Glutamatergic neuron (in vitro differentiated cells): ENCODE data around the gene FAM174B. TPM values are rescaled to one million over a fixed set of nuclear protein-coding genes. Genes with fewer than 3 reads are reported as not detected.

Source experiments
- DNase-seq: peaks from one replicate; pipeline ENCODE4 v3.0.0; 2022
- H3K27ac Mint-ChIP-seq: one replicate; pipeline ENCODE4 v1.8.0; 2020; ENCODE audit warnings: mild to moderate bottlenecking, mixed read lengths, inconsistent platforms; ENCODE audit not compliant: unreplicated experiment
- H3K27me3 Mint-ChIP-seq: one replicate; pipeline ENCODE4 v1.8.0; 2020; ENCODE audit warnings: mild to moderate bottlenecking, moderate library complexity, mixed read lengths, inconsistent platforms; ENCODE audit not compliant: unreplicated experiment
- H3K36me3 Mint-ChIP-seq: one replicate; pipeline ENCODE4 v1.8.0; 2020; ENCODE audit warnings: mild to moderate bottlenecking, mixed read lengths, inconsistent platforms; ENCODE audit not compliant: unreplicated experiment
- H3K4me1 Mint-ChIP-seq: one replicate; pipeline ENCODE4 v1.8.0; 2020; ENCODE audit warnings: mild to moderate bottlenecking, low read depth, mixed read lengths, inconsistent platforms; ENCODE audit not compliant: unreplicated experiment
- H3K4me3 Mint-ChIP-seq: one replicate; pipeline ENCODE4 v1.8.0; 2020; ENCODE audit warnings: mild to moderate bottlenecking, mixed read lengths, inconsistent platforms; ENCODE audit not compliant: unreplicated experiment
- H3K9me3 Mint-ChIP-seq: one replicate; pipeline ENCODE4 v1.8.0; 2020; ENCODE audit warnings: mild to moderate bottlenecking, moderate library complexity, mixed read lengths, inconsistent platforms; ENCODE audit not compliant: unreplicated experiment
- total RNA-seq: library from RNA; stranded (reverse); fragmentation: NEBNext Ultra II Directional; extraction: Animal tissue kit (Norgen Biotek cat#: 25700); gene quantifications from one replicate; pipeline ENCODE4 v1.2.1, GENCODE V29; 2021; ENCODE audit not compliant: unreplicated experiment
- TF ChIP-seq, protein P1 (sequence below): fragments of 200-600 bp; sonication (generic); IDR thresholded peaks from one replicate; pipeline ENCODE4 v1.5.0; 2021; ENCODE audit not compliant: partially characterized antibody, unreplicated experiment

The FAM174B gene
- total RNA-seq, 1 donor from 2014 or later, result 8.6 TPM

DNA sequence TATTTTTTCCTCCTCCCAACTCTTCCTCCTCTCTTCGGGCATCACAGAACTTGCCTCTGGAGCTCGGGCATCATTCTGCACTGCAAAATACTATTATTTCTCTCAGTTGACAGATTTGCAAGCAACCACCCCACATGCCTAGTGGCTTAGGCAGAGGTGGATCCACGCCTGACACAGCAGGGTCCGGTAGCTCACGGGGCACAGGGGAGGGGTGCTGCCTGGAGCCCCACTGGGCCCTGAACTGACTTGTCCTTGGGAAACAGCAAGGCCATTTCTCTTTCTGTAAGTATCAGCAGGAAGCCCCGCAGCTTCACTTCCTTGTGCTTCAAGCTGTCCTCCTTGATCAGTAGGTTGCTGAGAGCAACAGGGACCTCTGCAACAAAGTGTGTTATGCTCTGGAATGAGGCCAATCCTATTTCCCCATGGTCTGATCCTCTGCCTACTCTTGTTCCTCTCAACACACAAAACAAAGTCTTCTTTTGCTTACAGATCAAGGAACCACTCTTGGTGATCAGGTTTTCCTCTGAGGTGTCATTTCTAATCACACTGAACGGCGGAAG lies 69.1 kb downstream of the FAM174B start:
- TF ChIP-seq, protein P1, sequence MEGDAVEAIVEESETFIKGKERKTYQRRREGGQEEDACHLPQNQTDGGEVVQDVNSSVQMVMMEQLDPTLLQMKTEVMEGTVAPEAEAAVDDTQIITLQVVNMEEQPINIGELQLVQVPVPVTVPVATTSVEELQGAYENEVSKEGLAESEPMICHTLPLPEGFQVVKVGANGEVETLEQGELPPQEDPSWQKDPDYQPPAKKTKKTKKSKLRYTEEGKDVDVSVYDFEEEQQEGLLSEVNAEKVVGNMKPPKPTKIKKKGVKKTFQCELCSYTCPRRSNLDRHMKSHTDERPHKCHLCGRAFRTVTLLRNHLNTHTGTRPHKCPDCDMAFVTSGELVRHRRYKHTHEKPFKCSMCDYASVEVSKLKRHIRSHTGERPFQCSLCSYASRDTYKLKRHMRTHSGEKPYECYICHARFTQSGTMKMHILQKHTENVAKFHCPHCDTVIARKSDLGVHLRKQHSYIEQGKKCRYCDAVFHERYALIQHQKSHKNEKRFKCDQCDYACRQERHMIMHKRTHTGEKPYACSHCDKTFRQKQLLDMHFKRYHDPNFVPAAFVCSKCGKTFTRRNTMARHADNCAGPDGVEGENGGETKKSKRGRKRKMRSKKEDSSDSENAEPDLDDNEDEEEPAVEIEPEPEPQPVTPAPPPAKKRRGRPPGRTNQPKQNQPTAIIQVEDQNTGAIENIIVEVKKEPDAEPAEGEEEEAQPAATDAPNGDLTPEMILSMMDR, result no peak
- H3K4me3 Mint-ChIP-seq, result no peak overlapping the region
- peaks cover 26% of the 10 kb centered on the region for H3K36me3 Mint-ChIP-seq
- H3K27ac Mint-ChIP-seq, result no peak overlapping the region
- no peak for DNase-seq
- H3K9me3 Mint-ChIP-seq, result peaks cover 8% of the 10 kb centered on the region
- no peaks in the 10 kb centered on the region for H3K27me3 Mint-ChIP-seq
- H3K4me1 Mint-ChIP-seq, result no peaks in the 10 kb centered on the region

DNA sequence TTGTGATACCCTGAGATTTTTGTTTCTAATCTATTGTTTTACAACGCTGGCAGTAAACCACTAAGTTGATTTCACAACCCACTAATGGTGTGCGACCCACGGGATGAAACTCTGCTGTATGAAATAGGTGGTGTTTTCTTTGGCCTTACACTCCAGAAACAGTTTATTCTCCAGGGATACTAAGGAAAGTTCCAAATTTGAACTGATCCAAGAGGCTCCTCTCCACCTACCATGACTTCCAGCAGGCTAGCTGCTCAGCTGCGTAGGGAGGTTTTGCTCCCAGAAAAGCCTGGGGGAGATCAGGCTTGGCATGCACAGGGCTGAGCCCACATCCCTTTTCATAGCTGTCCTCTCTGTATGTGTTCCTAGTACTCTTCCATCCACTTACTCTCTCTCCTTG lies 71.5 kb downstream of the FAM174B start:
- no peaks in the 10 kb centered on the region for H3K27me3 Mint-ChIP-seq

DNA sequence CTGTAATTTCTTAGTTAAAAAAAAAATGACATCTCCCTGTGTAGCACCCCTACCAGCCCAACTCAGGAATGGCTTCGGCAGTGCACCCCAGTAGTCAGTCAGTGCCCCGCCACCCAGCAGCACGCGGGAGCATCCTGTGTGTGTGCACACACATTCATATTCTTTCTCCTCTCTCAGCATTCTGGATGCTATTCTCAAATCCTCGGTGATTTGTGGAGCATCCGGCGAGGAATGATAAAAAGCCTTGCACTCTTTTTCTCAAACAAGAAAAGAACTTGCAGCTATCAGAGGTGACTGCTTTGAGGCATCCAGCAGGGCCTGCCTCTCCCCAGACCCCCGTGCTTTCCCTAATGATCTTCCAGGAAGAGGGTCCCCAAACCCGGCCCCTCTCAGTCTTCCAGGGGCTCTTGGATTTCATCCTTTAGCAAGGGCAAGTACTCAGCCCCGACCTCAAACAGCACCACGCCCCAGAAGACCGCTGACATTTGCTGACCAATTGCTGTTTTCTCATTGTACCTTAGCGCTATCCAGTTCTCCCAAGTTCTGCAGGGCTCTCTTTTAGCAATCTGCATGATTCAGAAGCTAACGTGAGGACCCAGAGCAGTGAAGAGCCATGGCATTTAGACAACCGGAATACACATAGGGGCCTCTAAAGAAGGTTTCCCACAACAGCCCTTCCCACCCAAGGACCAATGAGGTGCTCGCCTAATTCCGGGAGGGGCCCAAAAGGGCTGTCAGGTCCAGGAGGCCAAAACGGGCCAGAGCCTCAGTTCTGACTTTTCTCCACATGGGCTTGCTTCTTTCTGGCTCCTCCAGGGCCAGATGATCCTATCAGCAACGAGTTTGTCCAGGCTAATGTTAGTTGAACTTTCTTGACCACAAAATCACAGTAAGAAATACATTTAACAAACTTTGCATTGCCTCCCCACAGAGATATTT lies 72.2 kb downstream of the FAM174B start:
- no peak for DNase-seq
- no peaks in the 10 kb centered on the region for H3K27me3 Mint-ChIP-seq

More for the DNA sequence above, 71.5 kb downstream of the FAM174B start:
- DNase-seq, result no peak
- TF ChIP-seq, protein P1, result no peak
- Mint-ChIP-seq H3K4me1 (no peaks in the 10 kb centered on the region), H3K4me3 (no peak overlapping the region), H3K27ac (no peak overlapping the region), H3K9me3 (peaks cover 8% of the 10 kb centered on the region), H3K36me3 (peaks cover 26% of the 10 kb centered on the region)

DNA sequence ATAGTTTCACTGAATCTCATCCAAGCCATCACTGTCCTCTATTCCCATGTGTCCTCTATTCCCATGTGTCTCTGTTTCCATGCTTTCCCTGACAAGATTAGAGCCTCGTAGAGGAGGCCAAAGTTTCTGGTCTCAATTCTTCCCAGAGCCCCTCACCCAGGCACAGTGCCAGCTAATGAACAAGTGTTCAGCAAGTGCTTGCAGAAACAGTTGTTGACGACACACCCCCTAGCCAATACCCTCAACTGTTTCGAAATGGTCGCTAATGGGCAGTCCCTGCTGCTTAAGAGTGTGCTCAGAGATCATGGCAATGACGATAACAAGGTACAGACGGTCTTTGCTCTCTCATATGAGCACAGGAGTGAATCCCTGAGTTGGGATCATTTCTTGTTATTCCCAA lies 73.4 kb downstream of the FAM174B start:
- no peak overlapping the region for H3K4me3 Mint-ChIP-seq
- no peaks in the 10 kb centered on the region for H3K27me3 Mint-ChIP-seq
- H3K9me3 Mint-ChIP-seq, result peaks cover 5% of the 10 kb centered on the region
- peaks cover 26% of the 10 kb centered on the region for H3K36me3 Mint-ChIP-seq
- H3K27ac Mint-ChIP-seq, result no peak overlapping the region
- DNase-seq, result no peak
- no peaks in the 10 kb centered on the region for H3K4me1 Mint-ChIP-seq
- TF ChIP-seq, protein P1, result no peak

More for the DNA sequence above, 72.2 kb downstream of the FAM174B start:
- Mint-ChIP-seq H3K4me1 (no peaks in the 10 kb centered on the region), H3K27ac (no peak overlapping the region), H3K4me3 (no peak overlapping the region), H3K36me3 (peaks cover 26% of the 10 kb centered on the region), H3K9me3 (peaks cover 8% of the 10 kb centered on the region)
- TF ChIP-seq, protein P1, result no peak
